GM19452 (cell line): ENCODE results near the gene PCNP.
"Not testable (repeated sequence)": the region's sequence is repeated elsewhere in the genome, so short reads cannot be mapped to it uniquely, and the experiment has no call there.

Source experiments
- ATAC-seq: cut with Tn5 transposase; IDR thresholded peaks from one replicate; pipeline ENCODE4 v1.9.1; 2021; ENCODE audit not compliant: unreplicated experiment

The PCNP gene, protein sequence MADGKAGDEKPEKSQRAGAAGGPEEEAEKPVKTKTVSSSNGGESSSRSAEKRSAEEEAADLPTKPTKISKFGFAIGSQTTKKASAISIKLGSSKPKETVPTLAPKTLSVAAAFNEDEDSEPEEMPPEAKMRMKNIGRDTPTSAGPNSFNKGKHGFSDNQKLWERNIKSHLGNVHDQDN

DNA sequence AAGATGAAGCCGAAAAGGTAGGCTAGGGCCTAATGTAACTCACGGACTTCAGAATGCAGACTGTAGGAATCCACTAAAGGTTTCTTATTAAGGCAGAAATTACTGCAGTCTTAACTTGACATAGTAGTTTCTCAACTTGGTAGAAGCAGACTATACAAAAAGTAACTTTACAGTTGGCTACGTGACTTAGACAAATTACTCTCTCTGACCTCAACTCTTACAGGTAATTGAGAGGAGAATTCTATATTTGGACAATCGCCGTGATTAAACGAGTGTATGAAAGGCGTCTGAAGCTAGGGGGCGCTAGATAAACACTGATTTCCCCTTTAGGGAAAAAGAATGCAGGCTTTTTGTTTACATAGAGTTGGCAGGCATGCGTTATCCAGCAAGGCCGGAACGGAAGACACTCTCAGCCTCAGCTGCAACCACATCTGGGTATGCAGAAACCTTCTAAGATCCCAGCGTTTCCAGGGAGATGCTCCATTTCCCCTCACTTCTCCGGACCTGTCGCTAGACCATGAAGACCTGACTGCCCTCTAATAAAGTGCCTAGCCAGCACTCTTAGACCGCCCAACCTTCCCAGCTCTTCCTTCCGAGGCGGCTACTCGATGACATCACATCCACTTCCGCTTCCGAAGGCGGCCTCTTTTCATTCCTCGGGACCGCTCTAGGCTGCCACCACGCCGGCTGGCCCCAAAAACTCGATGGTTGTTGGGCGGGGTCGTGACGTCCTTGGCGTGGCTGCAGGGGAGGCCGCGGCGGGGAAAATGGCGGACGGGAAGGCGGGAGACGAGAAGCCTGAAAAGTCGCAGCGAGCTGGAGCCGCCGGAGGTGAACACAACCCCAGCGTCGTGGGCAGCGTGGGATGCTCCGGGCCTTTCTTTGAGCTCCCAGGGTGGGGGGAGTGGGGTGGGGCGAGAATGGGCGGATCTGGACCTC is at the start of gene PCNP:
TSS of gene PCNP (plus strand) at position 732 of the 939 bp plus-strand sequence. CDS start at position 768, 36 bp downstream.
- peak; percentile 85 for ATAC-seq

DNA sequence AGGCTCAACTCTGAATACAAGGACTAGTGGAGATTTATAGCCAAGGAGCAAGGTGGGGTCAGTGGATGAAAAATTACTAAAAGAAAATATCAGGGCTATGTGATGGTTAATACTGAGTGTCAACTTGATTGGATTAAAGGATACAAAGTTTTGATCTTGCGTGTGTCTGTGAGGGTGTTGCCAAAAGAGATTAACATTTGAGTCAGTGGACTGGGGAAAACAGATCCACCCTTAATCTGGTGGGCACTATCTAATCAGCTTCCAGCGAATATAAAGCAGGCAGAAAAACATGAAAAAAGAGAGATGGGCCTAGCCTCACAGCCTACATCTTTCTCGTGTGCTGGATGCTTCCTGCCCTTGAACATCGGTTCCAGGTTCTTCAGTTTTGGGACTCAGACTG is 46.5 kb upstream of the PCNP start:
- ATAC-seq = no peak

DNA sequence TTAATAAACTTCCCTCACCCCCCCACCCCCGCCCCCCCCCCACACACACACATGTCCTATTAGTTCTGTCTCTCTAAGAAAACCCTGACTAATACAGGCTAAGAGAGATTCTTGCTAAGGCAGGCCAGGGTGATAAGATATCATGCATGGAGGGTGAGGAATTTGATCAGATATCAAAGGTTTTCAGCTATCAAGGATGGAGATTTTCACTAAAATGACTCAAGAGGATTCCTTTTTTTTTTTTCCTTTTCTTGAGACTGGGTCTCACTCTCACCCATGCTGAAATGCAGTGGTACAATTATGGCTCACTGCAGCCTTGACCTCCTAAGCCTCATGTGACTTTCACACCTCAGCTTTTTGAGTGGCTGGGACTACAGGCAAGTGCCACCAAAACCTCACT is 46.1 kb upstream of the PCNP start:
- ATAC-seq = no peak

DNA sequence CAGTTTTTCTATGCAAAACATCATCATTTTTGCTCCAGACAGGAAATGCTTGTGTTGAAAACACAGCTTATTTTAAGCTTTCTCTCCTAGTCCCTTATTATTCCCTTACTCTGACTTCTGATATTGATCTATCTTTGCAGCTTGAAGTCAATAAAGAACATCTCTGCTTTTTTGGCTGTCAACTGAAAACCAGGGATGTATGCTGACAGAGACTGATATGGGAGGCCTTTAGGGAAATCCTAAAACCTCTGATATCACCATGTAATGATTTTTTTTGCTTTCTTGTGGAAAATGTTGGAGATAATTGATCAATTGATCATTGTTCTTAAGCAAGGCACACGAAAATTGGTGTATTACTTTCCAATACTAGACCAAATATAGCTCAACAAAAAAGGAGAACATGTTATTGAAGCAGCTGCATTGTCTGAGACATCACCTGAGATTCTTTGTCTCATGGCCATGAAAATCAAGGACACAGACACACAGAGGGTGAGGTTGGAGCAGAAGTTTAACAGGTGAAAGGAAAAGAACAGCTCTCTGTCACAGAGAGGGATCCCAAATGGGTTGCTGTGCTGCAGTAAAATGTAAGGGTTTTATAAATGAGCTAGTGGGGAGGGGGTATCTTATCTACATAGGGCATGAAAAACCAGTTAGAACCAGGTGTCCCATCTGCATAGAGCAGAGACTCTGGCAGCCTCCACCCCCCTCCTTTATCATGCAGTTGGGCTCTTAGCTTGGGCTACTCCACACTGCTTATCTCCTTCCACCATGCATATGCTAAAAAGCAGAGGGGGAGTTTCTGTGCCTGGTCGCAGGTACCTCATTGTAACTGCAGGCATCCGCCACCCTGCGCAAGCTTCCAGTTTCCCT is 43.9 kb upstream of the PCNP start:
- ATAC-seq = no peak

DNA sequence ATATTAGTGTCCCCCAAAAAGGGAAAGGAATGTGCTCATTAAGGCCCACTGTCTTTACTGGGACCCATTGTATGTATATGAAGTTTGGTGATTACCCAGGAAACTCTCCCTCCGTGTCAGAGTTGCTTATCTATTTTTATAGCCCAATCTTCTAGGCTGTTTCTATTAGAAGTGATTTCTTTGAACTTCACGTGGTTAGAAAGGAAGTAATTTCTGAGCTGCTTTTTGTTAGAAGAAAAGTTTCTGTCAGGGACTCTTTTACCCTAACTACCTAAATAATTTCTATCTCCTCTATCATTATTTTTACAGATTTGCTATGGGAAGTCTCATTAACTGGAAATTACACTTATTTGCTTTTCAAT is 43.3 kb upstream of the PCNP start:
- ATAC-seq = no peak

DNA sequence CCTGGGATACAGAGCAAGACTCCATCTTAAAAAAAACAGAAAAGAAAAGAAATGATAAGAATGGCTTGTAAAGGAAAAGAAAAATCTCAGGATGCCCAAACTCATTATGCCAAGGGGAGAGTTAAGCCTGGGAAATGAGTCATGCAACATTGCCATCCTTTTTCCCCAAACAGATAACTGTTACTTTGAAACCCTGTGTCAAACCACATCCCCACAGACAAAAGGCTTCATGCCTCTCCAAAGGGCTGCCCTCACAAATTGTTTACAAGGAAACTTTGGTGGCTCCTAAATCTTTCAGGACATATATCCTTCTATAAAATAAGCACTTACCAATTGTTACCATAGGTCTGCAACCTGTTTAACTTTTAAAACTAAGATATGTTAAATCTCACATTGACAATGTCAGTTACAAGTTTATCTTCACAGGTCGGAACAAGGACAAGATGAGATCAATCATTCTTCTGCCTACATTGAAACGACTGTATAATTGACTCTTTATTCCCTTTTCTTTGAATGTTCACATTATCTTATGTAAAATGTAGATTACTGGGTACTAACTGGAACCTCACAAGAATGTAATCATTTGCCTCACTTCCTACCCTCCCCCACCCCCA is 42.4 kb upstream of the PCNP start:
- ATAC-seq = no peak

DNA sequence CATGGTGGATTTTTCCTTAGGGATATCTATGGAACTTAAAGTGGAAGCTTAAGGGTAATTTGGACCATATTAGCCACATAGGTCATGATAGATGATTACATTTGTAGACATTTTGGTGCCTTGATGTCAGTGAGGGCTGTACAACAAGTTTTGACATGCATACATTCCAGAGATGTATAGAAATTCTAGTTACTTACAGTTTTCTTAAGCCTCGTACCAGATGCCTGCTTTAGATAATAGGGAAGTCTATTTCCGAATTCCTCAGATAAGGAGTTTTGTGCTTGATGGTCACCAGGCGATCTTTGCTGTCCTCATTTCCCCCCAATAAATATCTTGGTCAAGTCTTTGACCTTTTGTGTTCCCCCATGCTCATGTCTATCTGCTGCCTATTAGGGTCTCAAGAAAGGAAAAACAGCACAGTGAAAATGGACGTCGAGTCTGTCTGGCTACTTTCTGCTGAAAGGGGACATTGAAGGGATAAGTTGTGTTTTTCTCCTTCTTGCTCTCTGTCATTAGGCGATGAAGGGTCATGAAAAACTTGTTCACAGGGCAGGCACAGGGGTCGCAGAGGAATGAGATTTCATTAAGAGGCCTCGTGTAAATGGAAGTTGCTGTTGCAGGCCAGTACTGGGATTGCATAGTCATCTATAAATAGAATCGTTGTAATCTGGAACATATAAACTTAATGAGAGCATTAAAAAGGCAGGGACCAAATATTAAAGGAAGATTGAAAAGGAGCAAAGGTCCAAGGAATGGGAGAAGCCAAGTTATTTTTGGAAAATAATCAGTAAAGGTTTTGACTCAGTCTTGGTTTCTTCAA is 41.0 kb upstream of the PCNP start:
- no peak for ATAC-seq

DNA sequence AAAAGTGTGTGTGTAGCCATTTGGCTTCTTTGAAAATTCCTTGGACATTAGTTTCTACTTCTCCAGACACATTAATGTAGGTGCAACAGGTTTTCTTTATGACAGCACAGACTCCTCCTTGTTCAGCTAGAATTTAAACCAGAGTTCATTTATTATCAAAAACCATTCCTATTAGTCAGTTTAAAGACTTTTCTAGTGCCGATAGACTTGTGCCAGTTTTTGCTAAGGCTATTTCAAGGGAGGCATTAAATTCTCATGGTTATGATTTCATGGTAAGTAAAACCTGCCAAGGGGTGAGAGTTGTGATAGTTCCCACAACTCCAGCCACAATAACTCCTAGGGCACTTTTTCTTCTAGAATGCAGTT is 40.4 kb upstream of the PCNP start:
- no peak for ATAC-seq

DNA sequence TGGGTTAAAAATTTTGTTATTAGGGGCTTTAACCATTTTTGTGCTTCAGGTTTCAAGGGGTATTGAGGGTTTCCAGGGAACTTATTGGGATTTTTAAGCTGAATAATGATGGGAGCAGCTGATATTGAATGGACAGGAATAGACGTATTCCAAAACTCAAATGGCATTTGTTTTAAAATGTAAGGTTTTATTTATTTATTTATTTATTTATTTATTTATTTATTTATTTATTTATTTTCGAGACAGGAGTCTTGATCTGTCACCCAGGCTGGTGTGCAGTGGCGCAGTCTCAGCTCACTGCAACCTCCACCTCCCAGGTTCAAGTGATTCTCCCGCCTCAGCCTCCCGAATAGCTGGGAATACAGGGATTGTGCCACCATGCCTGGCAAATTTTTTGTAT is 38.8 kb upstream of the PCNP start:
- no peak for ATAC-seq

DNA sequence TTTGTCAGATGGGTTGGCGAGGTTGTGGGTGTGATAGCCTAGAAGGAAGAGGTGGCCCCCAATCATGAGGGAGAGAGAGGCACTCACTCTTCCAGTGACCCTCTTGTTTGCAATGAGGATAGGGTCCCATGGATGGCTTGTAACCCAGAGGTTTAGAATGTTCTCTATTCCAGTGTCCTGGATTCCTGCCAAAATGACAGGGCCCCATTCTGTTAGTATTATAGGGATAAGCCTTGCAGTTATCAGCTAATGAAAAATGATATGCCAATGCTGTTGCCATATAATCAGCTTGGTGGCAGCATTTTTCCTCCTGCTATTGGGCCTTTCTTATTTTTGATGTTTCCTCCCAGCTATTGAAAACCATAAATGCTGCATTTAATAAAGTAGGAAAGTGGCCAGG is 37.7 kb upstream of the PCNP start:
- no peak for ATAC-seq

DNA sequence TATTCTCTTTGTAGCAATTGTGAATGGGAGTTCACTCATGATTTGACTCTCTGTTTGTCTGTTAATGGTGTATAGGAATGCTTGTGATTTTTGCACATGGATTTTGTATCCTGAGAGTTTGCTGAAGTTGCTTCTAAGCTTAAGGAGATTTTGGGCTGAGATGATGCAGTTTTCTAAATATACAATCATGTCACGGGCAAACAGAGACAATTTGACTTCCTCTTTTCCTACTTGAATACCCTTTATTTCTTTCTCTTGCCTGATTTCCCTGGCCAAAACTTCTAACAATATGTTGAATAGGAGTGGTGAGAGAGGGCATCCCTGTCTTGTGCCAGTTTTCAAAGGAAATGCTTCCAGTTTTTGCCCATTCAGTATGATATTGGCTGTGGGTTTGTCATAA is 37.0 kb upstream of the PCNP start:
- not testable (repeated sequence) for ATAC-seq

DNA sequence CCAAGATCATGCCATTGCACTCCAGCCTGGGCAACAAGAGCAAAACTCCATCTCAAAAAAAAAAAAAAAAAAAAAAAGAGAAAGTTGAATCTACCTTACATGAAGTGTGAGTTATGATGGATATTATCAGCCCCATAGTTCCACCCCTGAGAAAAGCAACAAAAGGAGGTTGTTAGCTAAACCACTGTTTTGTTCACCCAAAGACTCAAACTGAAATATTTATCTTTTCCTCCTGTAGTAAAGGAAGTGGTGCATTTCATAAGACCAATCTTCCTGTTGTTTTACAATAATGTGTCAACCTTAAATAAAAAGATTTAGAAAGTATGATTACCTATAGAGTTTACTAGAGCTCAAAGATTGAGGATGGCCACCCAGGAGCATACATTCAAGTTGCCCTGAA is 31.0 kb upstream of the PCNP start:
- no peak for ATAC-seq

DNA sequence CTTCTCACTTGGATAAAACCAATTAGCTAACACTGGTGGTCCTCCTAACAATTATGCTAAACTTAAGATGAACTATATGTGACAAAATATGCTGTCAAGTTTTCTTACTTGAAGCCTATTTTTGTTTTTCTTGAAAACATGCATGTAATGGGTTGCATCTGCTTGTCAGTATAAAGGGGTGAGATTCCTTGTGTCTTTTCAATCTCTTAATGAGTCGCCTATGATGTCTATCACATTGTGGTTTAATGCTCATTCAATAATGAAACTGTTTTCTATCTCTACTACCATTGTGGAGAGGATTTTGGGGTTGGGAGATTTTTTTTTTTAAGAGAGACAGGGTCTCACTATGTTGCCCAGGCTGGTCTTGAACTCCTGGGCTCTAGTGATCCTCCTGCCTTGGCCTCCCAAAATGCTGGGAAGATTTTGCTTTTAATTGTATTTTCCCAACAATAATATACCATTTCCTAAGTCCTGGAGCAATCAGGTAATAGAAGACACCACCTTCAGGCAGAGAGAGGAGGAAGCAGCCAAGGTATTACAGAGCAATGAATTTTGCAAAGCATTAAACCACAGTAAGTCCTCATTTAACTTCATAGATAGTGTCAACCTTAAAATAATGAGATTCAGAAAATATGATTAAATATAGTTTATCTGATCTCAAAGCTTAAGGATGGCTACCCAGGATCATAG is 29.7 kb upstream of the PCNP start:
- no peak for ATAC-seq

DNA sequence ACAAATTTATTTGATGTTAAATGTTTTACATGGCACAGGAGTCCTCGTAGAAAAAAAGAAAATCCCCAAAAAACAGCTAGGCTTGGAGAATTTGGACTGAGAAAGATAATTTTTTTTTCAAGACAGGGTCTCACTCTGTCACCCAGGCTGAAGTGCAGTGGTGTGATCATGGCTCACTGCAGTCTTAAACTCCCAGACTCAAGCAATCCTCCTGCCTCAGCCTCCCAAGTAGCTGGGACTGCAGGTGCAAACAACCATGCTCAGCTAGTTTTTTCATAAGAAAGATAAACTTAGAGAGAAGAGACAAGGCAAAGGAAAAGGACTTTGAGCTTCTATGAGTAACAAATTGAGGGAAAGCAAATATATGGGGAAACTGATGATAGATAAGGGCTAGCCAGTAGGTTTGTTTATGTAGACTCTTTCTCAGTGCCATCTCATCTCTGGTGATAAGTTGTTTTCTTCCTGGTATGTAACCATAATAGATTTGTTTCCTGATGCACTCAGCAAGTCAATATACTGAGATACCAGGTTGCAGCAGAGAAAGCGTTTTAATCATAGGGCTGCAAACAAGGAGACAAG is 25.4 kb upstream of the PCNP start:
- no peak for ATAC-seq

DNA sequence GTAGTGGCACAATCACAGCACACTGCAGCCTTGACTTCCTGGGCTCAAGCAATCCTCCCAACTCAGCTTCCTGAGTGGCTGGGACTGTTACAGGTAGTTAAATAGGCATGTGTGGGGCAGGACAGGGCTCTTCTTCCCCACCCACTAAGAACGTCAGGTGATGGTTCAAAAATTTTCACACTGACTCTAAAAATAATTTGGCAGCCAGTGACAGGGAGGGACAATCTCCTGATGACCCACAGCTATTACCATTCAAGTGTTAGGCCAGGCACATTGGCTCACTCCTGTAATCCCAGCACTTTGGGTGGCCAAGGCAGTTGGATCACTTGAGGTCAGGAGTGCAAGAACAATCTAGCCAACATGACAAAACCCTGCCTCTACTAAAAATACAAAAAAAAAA is 24.5 kb upstream of the PCNP start:
- no peak for ATAC-seq

DNA sequence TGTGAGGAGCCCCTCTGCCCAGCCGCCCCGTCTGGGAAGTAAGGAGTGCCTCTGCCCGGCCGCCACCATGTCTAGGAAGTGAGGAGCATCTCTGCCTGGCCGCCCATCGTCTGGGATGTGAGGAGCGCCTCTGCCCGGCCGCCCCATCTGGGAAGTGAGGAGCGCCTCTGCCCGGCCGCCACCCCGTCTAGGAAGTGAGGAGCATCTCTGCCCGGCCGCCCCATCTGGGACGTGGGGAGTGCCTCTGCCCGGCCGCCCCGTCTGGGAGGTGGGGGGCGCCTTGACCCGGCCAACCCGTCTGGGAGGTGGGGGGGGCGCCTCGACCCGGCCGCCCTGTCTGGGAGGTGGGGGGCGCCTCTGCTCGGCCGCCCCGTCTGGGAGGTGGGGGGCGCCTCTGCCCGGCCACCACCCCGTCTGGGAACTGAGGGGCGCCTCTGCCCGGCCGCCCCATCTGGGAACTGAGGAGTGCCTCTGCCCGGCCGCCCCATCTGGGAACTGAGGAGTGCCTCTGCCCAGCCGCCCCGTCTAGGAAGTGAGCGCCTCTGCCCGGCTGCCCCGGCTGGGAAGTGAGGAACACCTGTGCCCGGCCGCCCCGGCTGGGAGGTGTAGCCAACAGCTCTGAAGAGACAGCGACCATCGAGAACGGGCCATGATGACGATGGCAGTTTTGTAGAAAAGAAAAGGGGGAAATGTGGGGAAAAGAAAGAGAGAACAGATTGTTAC is 22.5 kb upstream of the PCNP start:
- ATAC-seq = not testable (repeated sequence)

DNA sequence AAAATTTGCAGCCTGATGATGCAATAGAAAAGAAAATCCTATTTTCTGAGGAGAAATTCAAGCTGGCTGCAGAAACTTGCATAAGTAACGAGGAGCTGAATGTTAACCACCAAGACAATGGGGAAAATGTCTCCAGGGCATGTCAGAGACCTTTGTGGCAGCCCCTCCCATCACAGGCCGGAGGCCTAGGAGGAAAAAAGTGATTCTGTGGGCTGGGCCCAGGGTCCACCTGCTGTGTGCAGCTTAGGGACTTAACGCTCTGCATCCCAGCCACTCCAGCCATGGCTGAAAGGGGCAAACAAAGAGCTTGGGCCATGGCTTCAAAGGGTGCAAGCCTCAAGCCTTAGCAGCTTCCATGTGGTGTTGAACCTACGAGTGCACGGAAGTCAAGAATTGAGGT is 20.6 kb upstream of the PCNP start:
- ATAC-seq = not testable (repeated sequence)

DNA sequence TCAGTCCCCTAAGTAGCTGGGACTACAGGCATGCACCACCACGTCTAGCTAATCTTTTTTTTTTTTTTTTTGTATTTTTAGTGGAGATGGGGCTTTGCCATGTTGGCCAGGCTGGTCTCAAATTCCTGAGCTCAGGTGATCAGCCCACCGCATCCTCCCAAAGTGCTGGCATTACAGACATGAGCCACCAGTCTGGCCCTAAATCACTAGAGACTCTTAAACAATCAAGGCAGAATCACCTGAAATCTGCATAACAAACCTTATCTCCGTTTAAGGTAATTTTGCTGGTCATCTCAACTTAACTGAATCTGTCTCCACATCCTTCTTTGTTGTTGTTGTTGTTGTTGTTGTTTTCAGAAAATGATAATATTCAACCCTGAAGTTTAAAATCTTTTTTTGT is 17.9 kb upstream of the PCNP start:
- no peak for ATAC-seq
